ENCODE data around the gene SSNA1.

GRCh38 chr9:137194388-137194787, 5.9 kb downstream of the SSNA1 start:
- TF ChIP-seq CTCF (IDR thresholded peaks at IDR 0.05 in 2 of 3, conservative IDR thresholded peaks at IDR 0.05 in 1 of 3; ENCODE audit: insufficient read depth in 2 of 3, low read depth in 1 of 3, low read length in 3 of 3) = no peak
- TF ChIP-seq ELK1 (CRISPR knock-in tag; IDR thresholded peaks at IDR 0.05) = no peak
